22Rv1 (cell line): Measurements from ENCODE around the gene GRXCR2.
"Not testable (repeated sequence)": the region's sequence is repeated elsewhere in the genome, so short reads cannot be mapped to it uniquely, and the experiment has no call there.

ENCODE experiments used
- H3K27ac ChIP-seq: fragments of 450-650 bp; 2 replicates; pipeline ENCODE4 v1.5.1; 2017
- CTCF ChIP-seq: fragments of 450-650 bp; IDR thresholded peaks from 2 replicates; pipeline ENCODE4 v1.5.1; 2017; ENCODE audit warnings: mild to moderate bottlenecking
- ZFX ChIP-seq: fragments of 450-650 bp; IDR thresholded peaks from 2 replicates; pipeline ENCODE4 v1.6.1; 2017; ENCODE audit warnings: antibody characterized with exemption, borderline replicate concordance

The GRXCR2 gene

GRCh38 chr5:145887217-145887616, 14.4 kb upstream of the GRXCR2 start:
- H3K27ac ChIP-seq = no peak overlapping the region
- no peak for TF ChIP-seq ZFX
- no peak for TF ChIP-seq CTCF

DNA sequence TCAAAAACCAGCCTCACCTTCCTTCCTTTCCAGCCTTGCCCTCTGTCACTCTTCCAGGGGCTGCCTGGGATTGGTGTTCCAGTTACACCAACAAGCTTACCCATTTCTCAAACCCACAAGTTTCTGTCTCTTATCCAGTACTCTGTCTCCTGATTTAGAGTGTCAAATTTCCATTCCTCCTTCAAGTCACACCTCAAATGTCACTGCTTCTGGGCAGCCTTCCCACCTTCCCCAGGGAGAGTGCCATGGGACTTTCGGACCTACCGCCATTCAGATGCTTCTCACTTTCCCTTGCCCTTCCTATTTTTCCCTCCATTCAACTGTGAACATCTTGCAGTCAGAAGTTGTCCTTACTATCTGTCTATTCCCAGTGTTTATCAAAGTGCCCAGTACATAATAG, 2.0 kb upstream of the GRXCR2 start:
- no peak for TF ChIP-seq CTCF
- no peak overlapping the region for H3K27ac ChIP-seq

GRCh38 chr5:145872486-145872885, 328 bp downstream of the GRXCR2 start:
- TF ChIP-seq ZFX (no peak), CTCF (no peak)
- no peak overlapping the region for H3K27ac ChIP-seq

DNA sequence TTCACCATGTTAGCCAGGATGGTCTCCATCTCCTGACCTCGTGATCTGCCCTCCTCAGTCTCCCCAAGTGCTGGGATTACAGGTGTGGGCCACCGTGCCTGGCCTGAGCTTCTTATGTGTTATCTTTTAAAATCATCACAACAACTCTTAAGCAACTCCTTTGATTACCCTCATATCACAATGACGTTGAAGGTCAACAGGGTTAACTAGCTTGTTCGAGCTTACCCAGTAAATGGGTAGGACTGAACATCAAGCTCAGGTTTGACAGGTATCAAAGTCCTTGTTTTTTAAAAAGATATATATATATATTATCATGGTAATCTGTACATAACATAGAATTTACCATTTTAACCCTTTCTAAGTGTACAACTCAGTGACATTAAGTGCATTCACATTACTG, 3.1 kb downstream of the GRXCR2 start:
- H3K27ac ChIP-seq = no peak overlapping the region
- TF ChIP-seq ZFX (no peak), CTCF (no peak)

DNA sequence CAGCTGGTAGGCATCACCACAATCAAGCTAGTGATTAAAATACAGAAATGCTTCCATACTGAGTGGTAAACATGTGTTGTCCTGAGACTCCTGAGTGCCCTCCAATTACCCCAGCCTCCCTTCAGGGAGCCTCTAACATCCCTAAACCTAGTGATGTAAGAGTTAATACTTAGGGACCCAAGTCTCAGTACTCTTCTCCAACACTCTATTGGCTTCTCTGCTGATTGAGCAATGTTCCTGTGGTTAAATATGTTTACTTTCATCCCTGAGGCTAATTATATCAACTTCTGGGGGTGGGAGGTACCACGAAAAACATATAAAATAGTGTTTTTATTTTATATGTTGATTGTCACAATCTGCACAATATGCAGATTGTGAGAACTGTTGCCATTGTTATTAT, 5.0 kb downstream of the GRXCR2 start:
- TF ChIP-seq ZFX (no peak), CTCF (no peak)
- H3K27ac ChIP-seq = no peak overlapping the region

DNA sequence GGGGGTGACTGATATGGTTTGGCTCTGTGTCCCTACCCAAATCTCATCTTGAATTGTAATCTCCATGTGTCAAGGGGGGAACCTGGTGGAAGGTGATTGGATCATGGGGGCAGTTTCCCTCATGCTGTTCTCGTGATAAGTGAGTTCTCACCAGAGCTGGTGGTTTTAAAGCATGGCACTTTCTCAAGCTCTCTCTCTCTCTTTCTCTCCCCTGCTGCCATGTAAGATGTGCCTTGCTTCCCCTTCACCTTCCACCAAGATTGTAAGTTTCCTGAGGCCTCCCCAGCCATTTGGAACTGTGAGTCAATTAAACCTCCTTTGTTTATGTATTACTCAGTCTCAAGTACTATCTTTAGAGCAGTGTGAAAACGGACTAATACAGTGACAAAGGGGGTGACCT, 8.4 kb downstream of the GRXCR2 start:
- H3K27ac ChIP-seq = not testable (repeated sequence)

DNA sequence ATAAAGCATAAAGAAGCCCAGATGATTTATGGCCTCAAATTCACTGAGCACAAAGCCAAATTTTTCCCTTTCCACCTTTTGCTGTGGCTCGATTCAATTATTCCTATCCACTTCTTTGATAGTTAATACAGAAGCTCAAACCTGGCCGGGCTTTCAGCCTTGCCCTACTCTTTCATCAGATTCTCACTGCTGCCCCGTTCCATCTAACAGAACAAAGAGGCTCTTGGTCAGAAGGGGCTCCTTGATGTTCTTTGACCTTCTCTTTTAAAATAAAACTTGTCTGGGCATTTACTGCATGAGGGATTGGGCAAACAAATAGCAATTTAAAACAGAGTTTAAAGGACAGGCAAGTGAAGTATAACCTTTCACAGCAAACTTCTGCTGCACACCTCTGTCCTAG, 9.8 kb downstream of the GRXCR2 start:
- TF ChIP-seq CTCF = no peak
- no peak for TF ChIP-seq ZFX
- no peak overlapping the region for H3K27ac ChIP-seq

DNA sequence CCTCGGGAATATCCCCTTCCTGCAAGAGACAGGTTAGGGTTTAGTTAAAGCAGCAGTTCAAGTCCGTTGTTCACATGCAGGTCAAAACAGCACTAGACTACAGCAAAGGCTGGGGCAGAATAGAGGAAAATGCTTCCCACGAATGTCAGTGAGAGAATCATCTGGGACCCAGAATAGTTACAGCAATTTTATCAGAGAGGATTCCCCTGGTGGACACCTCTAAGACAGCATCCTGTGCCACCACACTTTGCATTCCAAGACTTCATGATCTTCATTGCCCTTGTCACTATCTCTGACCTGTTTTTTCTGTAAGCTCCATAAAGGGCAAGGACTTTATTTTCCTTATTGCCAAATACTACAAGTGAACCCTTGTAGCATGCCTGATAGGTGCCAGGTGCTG, 12.9 kb downstream of the GRXCR2 start:
- H3K27ac ChIP-seq = no peak overlapping the region
- no peak for TF ChIP-seq ZFX
- TF ChIP-seq CTCF = 0 out of 2 replicates have a peak, but pooled peaks have one; percentile 8
